GM12878 (cell line): Measurements from ENCODE around the gene LIPT1. TPM values are rescaled to one million over a fixed set of nuclear protein-coding genes. Genes with fewer than 3 reads are reported as not detected.

ENCODE experiments used
- ATAC-seq: fragments of 200-7000 bp; cut with Tn5 transposase; 3 replicates; pipeline ENCODE4 v1.9.1; 2020; ENCODE audit warnings: mild to moderate bottlenecking, moderate library complexity
- BruUV-seq: library from RNA; stranded (reverse); fragments of 400-500 nt; replicated peaks from 2 replicates; lab custom pipeline; 2021; lab: Mats Ljungman, UMichigan
- CTCF ChIA-PET: fragments of 300-600 bp; sonication (Branson Sonifier 250); formaldehyde crosslinking; extraction: SDS; loops from one replicate; lab custom pipeline; 2021; ENCODE audit warnings: inconsistent platforms; lab: Yijun Ruan, JAX
- POLR2A ChIA-PET: fragments of 350-600 bp; formaldehyde crosslinking; extraction: SDS; loops from one replicate; lab custom pipeline; 2021; ENCODE audit warnings: inconsistent platforms; lab: Charles Lee
- RAD21 ChIA-PET: fragments of 300-600 bp; sonication (Branson Sonifier 250); formaldehyde crosslinking; loops from one replicate; lab custom pipeline; 2023; ENCODE audit warnings: antibody characterized with exemption; ENCODE audit not compliant: unreplicated experiment; lab: Charles Lee
- SMC1A ChIA-PET: fragments of 300-600 bp; sonication (Branson Sonifier 250); formaldehyde crosslinking; loops from one replicate; lab custom pipeline; 2023; ENCODE audit not compliant: unreplicated experiment, uncharacterized antibody; lab: Charles Lee
- DNase-seq: peaks from one replicate; pipeline ENCODE4 v3.0.0-alpha.2; 2011; ENCODE audit warnings: low read depth, low spot score
- FAIRE-seq: peaks from 3 replicates; lab custom pipeline; 2011; peaks lifted over from hg19 to GRCh38; lab: Jason Lieb, UNC
- H2AFZ ChIP-seq: 2 replicates; pipeline ENCODE4 v1.6.0; 2011; ENCODE audit warnings: low read depth, low read length, control low read depth; ENCODE audit not compliant: control insufficient read depth
- H3K27ac ChIP-seq: 2 replicates; pipeline ENCODE4 v1.5.1; 2011; ENCODE audit warnings: control low read depth; ENCODE audit not compliant: control insufficient read depth, insufficient read depth
- H3K27me3 ChIP-seq, 2 experiments: replicated peaks in 1 of 2; 2 replicates each; pipeline versions ENCODE4 v1.6.0 to v1.6.1; 2011; ENCODE audit warnings: low read length in 1 of 2; ENCODE audit not compliant: control insufficient read depth in 2 of 2, insufficient read depth in 2 of 2
- H3K36me3 ChIP-seq, 2 experiments: 2 replicates each; pipeline ENCODE4 v1.5.1; 2011; ENCODE audit warnings: low read length in 1 of 2; ENCODE audit not compliant: control insufficient read depth in 2 of 2, insufficient read depth in 2 of 2
- H3K4me1 ChIP-seq: 2 replicates; pipeline ENCODE4 v1.6.1; 2011; ENCODE audit warnings: mild to moderate bottlenecking, low read length, moderate library complexity, mixed read lengths; ENCODE audit not compliant: control insufficient read depth, insufficient read depth
- H3K4me2 ChIP-seq: 2 replicates; pipeline ENCODE4 v1.6.0; 2011; ENCODE audit warnings: control low read depth; ENCODE audit not compliant: control insufficient read depth, insufficient read depth
- H3K4me3 ChIP-seq: fragments of 200-600 bp; sonication (generic); 2 replicates; pipeline ENCODE4 v1.5.1; 2016
- H3K79me2 ChIP-seq: 2 replicates; pipeline ENCODE4 v1.6.0; 2011; ENCODE audit warnings: low read length; ENCODE audit not compliant: control insufficient read depth, insufficient read depth
- H3K9ac ChIP-seq: 2 replicates; pipeline ENCODE4 v1.8.0; 2011; ENCODE audit warnings: low read length, control low read depth, mixed read lengths; ENCODE audit not compliant: control insufficient read depth, insufficient read depth
- H3K9me3 ChIP-seq: replicated peaks from 3 replicates; pipeline ENCODE4 v1.5.1; 2011; ENCODE audit warnings: mild to moderate bottlenecking, low read length; ENCODE audit not compliant: control insufficient read depth, insufficient read depth
- H4K20me1 ChIP-seq: 2 replicates; pipeline ENCODE4 v1.6.0; 2011; ENCODE audit not compliant: control insufficient read depth, insufficient read depth
- CHD2 ChIP-seq: IDR thresholded peaks from 2 replicates; pipeline ENCODE4 v1.6.1; 2011; ENCODE audit warnings: low read depth, low read length, improper control_type of control experiment, borderline replicate concordance
- NR2F1 ChIP-seq: fragments of 450-650 bp; conservative IDR thresholded peaks from 2 replicates; pipeline ENCODE4 v1.6.1; 2017; ENCODE audit warnings: mild to moderate bottlenecking
- NRF1 ChIP-seq: conservative IDR thresholded peaks from 2 replicates; pipeline ENCODE4 v1.6.1; 2011; ENCODE audit warnings: mild to moderate bottlenecking, low read depth, low read length, improper control_type of control experiment
- POU2F2 ChIP-seq: IDR thresholded peaks from 3 replicates; pipeline ENCODE4 v1.6.1; 2011; ENCODE audit warnings: low read depth, mild to moderate bottlenecking, low read length, borderline replicate concordance
- SMC3 ChIP-seq: IDR thresholded peaks from 2 replicates; pipeline ENCODE4 v1.6.1; 2011; ENCODE audit warnings: low read length, improper control_type of control experiment, borderline replicate concordance
- SPI1 ChIP-seq: IDR thresholded peaks from 2 replicates; pipeline ENCODE4 v1.6.1; 2011; ENCODE audit warnings: low read depth, mild to moderate bottlenecking, low read length, moderate library complexity, borderline replicate concordance; ENCODE audit not compliant: insufficient read depth
- SUPT20H ChIP-seq: IDR thresholded peaks from 2 replicates; pipeline ENCODE4 v1.6.1; 2011; ENCODE audit warnings: low read depth, mild to moderate bottlenecking, low read length, moderate library complexity, borderline replicate concordance; ENCODE audit not compliant: control insufficient read depth
- WGBS: methylation state at CpG from one replicate; pipeline ENCODE4 v1.1.6; 2016; ENCODE audit warnings: low lambda C conversion rate; ENCODE audit not compliant: insufficient replicate concordance, insufficient coverage; ENCODE audit errors: missing lambda C conversion rate; 5-methylcytosine and 5-hydroxymethylcytosine counted together
- in situ Hi-C: fragments of 300-500 bp; cut with MboI; formaldehyde crosslinking; loops from 9 replicates; pipeline ENCODE4 v1.14.3; 2018; ENCODE audit warnings: mixed read lengths
- intact Hi-C: fragments of 100-400 bp; cut with micrococcal nuclease; formaldehyde crosslinking; loops from one replicate; pipeline ENCODE4 v1.14.2; 2022; ENCODE audit not compliant: unreplicated experiment
- polyA plus RNA-seq, 11 experiments: library from polyadenylated mRNA; depleted of rRNA in 4 of 11; unstranded in 6 of 11; stranded (reverse) in 5 of 11; fragments of >200 nt; fragmentation: Nextera tagmentation in 4 of 11; fragmentation: Illumina TruSeq in 1 of 11; extraction: Ambion mirVana in 4 of 11; extraction: Trizol in 1 of 11; gene quantifications; 1 replicate in 1 of 11; 2 replicates in 10 of 11; pipeline versions ENCODE4 v1.2.1 to v1.2.3, GENCODE V29; 2011 to 2016; ENCODE audit warnings: inconsistent platforms in 2 of 11, missing spikeins in 2 of 11, low read depth in 1 of 11
- total RNA-seq, 4 experiments: library from RNA; depleted of rRNA in 3 of 4; stranded (reverse); fragments of >200 nt in 3 of 4; fragmentation: Illumina TruSeq in 1 of 4; extraction: Trizol in 1 of 4; gene quantifications; 2 replicates each; pipeline versions ENCODE4 v1.2.1 to v1.2.3, GENCODE V29; 2013 to 2021
- TF ChIP-seq, protein P1 (sequence below): fragments of 450-650 bp; formaldehyde crosslinking; IDR thresholded peaks from 2 replicates; pipeline ENCODE4 v1.5.0; 2022; ENCODE audit warnings: mild to moderate bottlenecking, missing genetic modification characterization
- TF ChIP-seq, protein P2 (sequence below), 3 experiments: IDR thresholded peaks in 2 of 3; conservative IDR thresholded peaks in 1 of 3; 2 replicates each; pipeline ENCODE4 v1.5.1; 2011; ENCODE audit warnings: low read depth in 3 of 3, low read length in 3 of 3, mild to moderate bottlenecking in 3 of 3, control low read depth in 2 of 3, moderate library complexity in 2 of 3, inconsistent platforms in 1 of 3, mixed read lengths in 1 of 3; ENCODE audit not compliant: control insufficient read depth in 2 of 3, insufficient read depth in 1 of 3; ENCODE audit errors: extremely low read depth in 1 of 3

The LIPT1 gene
- total and polyA plus RNA-seq, 10 of the 15 experiments (the other 5 are each of a cell fraction or from before 2014, with no cell fraction given): 8.0 to 15.5 (median 10.9) TPM

DNA sequence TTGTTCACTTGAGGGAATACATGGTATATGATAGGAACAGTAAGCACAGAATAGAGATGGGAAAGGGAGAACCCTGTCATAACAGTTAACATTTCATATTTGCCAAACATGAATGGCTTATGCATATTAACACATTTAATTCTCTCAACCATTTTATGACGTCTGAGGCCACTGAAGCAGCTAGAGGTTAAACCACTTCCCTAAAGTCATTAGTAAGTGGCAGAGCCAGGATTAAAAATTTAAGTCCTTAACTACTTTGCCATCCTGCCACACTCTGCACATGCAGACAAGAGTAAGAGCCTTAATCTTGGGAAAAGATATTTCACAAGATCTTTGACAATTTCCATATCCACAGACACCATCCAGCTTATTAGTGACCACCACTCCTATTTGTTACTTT lies 2.1 kb downstream of the LIPT1 start:
- H2AFZ ChIP-seq: no peak overlapping the region
- ChIA-PET SMC1A (interaction anchor here (0.5 to 2.2 kb wide), 6 partner anchors 11 to 527 kb away, joined by 3 to 16 read pairs (median 4); partner anchors contain the start of gene C2orf15), POLR2A (interaction anchor here (1.1 to 4.0 kb wide), 2 partner anchors 15 to 23 kb away, joined by 3 to 26 read pairs; partner anchors contain the start of gene C2orf15), RAD21 (interaction anchor here (1.2 to 2.6 kb wide), 4 partner anchors 15 to 1106 kb away, joined by 3 to 9 read pairs (median 5); partner anchors contain the start of gene C2orf15), CTCF (interaction anchor here (1.8 to 4.4 kb wide), 5 partner anchors 11 to 23 kb away, joined by 5 to 24 read pairs (median 11); partner anchors contain the start of genes C2orf15, MITD1 and MRPL30)
- H3K79me2 ChIP-seq: peaks cover 11% of the 10 kb centered on the region
- no peaks in the 10 kb centered on the region for H3K9me3 ChIP-seq
- H3K27ac ChIP-seq: no peak overlapping the region
- DNase-seq (no peak), ATAC-seq (peak; percentile 2; the same call in 1 of the 3 replicates), FAIRE-seq (no peak)
- WGBS: 0% methylated on average over 1 of the region's 1 CpG
- no peak overlapping the region for H3K4me2 ChIP-seq
- H3K36me3 ChIP-seq: peaks cover 0 to 4% of the 10 kb centered on the region in 2 experiments; a peak in 1 of 4 replicates
- no peak overlapping the region for H3K9ac ChIP-seq
- no peak for TF ChIP-seq NRF1
- peak; percentile 81; the same call in 1 of the 2 replicates for TF ChIP-seq SPI1
- peak; percentile 75; the same call in 1 of the 2 replicates for TF ChIP-seq NR2F1
- peak; percentile 41; the same call in 1 of the 3 replicates for TF ChIP-seq POU2F2
- no peak for TF ChIP-seq CHD2
- in situ Hi-C loops (no loop called here), intact Hi-C loops (loop anchor here (10.0 kb wide), 1 partner anchor 512 kb away; no protein-coding TSS in a partner anchor)
- H3K4me1 ChIP-seq: no peaks in the 10 kb centered on the region
- H3K27me3 ChIP-seq: no peaks in the 10 kb centered on the region
- no TSS peak for BruUV-seq
- H3K4me3 ChIP-seq: no peak overlapping the region
- no peaks in the 10 kb centered on the region for H4K20me1 ChIP-seq

DNA sequence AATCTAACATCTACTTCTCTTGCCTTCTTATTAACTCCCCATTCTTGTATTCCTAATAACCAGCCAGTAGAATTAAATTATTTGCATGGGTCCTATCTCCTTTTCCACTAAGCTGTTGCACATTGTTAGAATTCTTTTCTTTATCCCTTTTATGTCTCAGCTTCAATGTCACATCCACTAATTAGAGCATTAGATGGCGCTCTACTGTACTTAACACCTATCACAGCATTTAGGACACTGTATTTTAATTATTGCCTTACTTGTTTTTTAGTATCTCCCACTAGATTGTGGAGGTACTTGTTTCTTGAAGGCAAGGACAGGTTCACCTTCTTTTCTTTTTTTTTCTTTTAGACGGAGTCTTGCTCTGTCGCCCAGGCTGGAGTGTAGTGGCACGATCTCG lies 3.8 kb downstream of the LIPT1 start:
- CTCF ChIA-PET: interaction anchor here (0.9 to 4.4 kb wide), 8 partner anchors 9 to 92 kb away, joined by 3 to 24 read pairs (median 5); partner anchors contain the start of genes C2orf15, MITD1 and MRPL30
- intact Hi-C loops (loop anchor here (10.0 kb wide), 1 partner anchor 514 kb away; no protein-coding TSS in a partner anchor), in situ Hi-C loops (no loop called here)
- no peak overlapping the region for H3K4me3 ChIP-seq
- no peak overlapping the region for H3K27ac ChIP-seq
- H2AFZ ChIP-seq: no peak overlapping the region
- no peak overlapping the region for H3K4me2 ChIP-seq
- H3K36me3 ChIP-seq: peaks cover 0 to 4% of the 10 kb centered on the region in 2 experiments; a peak in 2 of 4 replicates
- BruUV-seq: no TSS peak
- DNase-seq: no peak
- no peak overlapping the region for H3K9ac ChIP-seq
- no peak for ATAC-seq
- TF ChIP-seq, protein P1, sequence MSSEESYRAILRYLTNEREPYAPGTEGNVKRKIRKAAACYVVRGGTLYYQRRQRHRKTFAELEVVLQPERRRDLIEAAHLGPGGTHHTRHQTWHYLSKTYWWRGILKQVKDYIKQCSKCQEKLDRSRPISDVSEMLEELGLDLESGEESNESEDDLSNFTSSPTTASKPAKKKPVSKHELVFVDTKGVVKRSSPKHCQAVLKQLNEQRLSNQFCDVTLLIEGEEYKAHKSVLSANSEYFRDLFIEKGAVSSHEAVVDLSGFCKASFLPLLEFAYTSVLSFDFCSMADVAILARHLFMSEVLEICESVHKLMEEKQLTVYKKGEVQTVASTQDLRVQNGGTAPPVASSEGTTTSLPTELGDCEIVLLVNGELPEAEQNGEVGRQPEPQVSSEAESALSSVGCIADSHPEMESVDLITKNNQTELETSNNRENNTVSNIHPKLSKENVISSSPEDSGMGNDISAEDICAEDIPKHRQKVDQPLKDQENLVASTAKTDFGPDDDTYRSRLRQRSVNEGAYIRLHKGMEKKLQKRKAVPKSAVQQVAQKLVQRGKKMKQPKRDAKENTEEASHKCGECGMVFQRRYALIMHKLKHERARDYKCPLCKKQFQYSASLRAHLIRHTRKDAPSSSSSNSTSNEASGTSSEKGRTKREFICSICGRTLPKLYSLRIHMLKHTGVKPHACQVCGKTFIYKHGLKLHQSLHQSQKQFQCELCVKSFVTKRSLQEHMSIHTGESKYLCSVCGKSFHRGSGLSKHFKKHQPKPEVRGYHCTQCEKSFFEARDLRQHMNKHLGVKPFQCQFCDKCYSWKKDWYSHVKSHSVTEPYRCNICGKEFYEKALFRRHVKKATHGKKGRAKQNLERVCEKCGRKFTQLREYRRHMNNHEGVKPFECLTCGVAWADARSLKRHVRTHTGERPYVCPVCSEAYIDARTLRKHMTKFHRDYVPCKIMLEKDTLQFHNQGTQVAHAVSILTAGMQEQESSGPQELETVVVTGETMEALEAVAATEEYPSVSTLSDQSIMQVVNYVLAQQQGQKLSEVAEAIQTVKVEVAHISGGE (CRISPR knock-in tag): no peak
- TF ChIP-seq SUPT20H (no peak), SMC3 (no peak)
- TF ChIP-seq, protein P2, sequence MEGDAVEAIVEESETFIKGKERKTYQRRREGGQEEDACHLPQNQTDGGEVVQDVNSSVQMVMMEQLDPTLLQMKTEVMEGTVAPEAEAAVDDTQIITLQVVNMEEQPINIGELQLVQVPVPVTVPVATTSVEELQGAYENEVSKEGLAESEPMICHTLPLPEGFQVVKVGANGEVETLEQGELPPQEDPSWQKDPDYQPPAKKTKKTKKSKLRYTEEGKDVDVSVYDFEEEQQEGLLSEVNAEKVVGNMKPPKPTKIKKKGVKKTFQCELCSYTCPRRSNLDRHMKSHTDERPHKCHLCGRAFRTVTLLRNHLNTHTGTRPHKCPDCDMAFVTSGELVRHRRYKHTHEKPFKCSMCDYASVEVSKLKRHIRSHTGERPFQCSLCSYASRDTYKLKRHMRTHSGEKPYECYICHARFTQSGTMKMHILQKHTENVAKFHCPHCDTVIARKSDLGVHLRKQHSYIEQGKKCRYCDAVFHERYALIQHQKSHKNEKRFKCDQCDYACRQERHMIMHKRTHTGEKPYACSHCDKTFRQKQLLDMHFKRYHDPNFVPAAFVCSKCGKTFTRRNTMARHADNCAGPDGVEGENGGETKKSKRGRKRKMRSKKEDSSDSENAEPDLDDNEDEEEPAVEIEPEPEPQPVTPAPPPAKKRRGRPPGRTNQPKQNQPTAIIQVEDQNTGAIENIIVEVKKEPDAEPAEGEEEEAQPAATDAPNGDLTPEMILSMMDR (IDR thresholded peaks at IDR 0.05 in 2 of 3, conservative IDR thresholded peaks at IDR 0.05 in 1 of 3; ENCODE audit: control insufficient read depth in 2 of 3, extremely low read depth in 1 of 3, insufficient read depth in 1 of 3, low read depth in 3 of 3, low read length in 3 of 3): peak in 1 of 3 experiments; percentile 8; a peak in 1 of 6 replicates
- TF ChIP-seq, all 136 proteins: peak for 1
- Histone ChIP-seq H3K4me1 (no peaks in the 10 kb centered on the region), H4K20me1 (no peaks in the 10 kb centered on the region), H3K79me2 (peaks cover 11% of the 10 kb centered on the region), H3K9me3 (no peaks in the 10 kb centered on the region), H3K27me3 (no peaks in the 10 kb centered on the region)
- FAIRE-seq: no peak
- POLR2A ChIA-PET: no interaction called here
- WGBS: 93% methylated on average over 3 of the region's 5 CpGs
- SMC1A ChIA-PET: interaction anchor here (1.7 to 2.2 kb wide), 3 partner anchors 10 to 21 kb away, joined by 5 to 16 read pairs (median 5); no protein-coding TSS in a partner anchor
- RAD21 ChIA-PET: interaction anchor here (1.0 to 1.8 kb wide), 3 partner anchors 17 to 22 kb away, joined by 4 to 6 read pairs (median 4); partner anchors contain the start of genes C2orf15, MITD1 and MRPL30
